Activated effector memory CD4-positive, alpha-beta T cell treated with Interleukin-2 at 50 U/mL for 16 hours (primary cell): Measurements from ENCODE around the gene LTN1.
A peak's percentile ranks its signal among the peaks of the same experiment; 100 is the strongest.
"Not testable (repeated sequence)": the region's sequence is repeated elsewhere in the genome, so short reads cannot be mapped to it uniquely, and the experiment has no call there.

ENCODE experiments used
- DNase-seq: peaks from one replicate; pipeline ENCODE4 v3.0.0-alpha.2; 2020

The LTN1 gene, protein sequence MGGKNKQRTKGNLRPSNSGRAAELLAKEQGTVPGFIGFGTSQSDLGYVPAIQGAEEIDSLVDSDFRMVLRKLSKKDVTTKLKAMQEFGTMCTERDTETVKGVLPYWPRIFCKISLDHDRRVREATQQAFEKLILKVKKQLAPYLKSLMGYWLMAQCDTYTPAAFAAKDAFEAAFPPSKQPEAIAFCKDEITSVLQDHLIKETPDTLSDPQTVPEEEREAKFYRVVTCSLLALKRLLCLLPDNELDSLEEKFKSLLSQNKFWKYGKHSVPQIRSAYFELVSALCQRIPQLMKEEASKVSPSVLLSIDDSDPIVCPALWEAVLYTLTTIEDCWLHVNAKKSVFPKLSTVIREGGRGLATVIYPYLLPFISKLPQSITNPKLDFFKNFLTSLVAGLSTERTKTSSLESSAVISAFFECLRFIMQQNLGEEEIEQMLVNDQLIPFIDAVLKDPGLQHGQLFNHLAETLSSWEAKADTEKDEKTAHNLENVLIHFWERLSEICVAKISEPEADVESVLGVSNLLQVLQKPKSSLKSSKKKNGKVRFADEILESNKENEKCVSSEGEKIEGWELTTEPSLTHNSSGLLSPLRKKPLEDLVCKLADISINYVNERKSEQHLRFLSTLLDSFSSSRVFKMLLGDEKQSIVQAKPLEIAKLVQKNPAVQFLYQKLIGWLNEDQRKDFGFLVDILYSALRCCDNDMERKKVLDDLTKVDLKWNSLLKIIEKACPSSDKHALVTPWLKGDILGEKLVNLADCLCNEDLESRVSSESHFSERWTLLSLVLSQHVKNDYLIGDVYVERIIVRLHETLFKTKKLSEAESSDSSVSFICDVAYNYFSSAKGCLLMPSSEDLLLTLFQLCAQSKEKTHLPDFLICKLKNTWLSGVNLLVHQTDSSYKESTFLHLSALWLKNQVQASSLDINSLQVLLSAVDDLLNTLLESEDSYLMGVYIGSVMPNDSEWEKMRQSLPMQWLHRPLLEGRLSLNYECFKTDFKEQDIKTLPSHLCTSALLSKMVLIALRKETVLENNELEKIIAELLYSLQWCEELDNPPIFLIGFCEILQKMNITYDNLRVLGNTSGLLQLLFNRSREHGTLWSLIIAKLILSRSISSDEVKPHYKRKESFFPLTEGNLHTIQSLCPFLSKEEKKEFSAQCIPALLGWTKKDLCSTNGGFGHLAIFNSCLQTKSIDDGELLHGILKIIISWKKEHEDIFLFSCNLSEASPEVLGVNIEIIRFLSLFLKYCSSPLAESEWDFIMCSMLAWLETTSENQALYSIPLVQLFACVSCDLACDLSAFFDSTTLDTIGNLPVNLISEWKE (N-terminal part only)

DNA sequence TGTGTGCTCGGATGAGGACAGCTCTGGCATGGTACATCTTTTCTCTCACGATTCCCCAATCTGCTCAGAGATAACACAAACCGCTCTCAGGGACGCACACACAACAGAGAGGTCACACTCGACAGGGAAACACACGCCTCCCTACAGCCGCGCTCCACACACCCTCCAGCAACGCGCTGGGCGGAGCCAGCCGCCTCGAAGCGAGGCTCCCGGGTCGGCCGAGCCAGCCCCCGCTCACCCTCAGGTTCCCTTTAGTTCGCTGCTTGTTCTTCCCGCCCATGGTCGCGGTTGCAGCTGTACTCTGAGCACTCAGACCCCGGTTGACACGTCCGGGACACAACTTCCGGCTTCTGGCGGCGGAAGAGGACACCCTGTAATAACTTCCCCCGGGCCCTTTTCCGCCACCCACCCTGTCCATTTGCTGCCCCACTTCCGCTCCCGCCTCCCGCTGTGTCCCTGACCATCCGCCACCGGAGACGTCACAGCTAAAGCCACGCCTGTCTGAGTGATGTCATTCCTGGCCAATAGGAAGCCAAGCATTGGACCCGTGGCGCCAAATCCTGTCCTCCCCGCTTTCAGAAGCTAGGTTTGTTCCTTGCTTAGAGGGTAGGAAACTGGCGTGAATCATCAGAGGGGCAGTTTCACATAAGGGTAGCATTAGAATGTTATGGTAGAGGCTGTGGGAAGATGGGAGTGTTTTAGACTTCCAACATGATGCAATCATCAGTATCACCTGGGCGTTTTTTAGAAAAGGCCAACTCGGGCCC is at the start of gene LTN1:
TSS of gene LTN1 (minus strand) at position 352 of the 767 bp plus-strand sequence. CDS start at position 280, 72 bp downstream.
- peak; percentile 98 for DNase-seq

DNA sequence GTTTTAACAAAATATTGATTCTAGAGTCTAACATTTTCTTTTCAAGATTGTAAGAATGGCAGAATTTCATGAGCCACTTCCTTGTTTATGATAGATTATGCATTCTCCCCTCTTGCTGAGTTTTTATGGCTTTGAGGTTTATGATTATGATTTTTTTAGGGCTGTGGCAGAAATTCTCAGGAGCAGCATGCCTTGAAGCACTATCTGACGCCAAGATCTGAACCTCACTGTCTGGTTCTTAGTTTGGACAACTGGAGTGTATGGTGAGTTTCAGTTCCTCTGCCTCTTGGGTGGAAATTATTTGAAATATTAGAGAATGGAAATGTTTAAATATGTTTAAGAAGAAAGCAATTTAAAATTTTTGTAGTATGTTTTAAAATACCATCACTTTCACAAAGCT is 42.0 kb upstream of the LTN1 start:
- no peak for DNase-seq

GRCh38 chr21:29033871-29034270 is 41.2 kb upstream of the LTN1 start:
- DNase-seq: no peak

DNA sequence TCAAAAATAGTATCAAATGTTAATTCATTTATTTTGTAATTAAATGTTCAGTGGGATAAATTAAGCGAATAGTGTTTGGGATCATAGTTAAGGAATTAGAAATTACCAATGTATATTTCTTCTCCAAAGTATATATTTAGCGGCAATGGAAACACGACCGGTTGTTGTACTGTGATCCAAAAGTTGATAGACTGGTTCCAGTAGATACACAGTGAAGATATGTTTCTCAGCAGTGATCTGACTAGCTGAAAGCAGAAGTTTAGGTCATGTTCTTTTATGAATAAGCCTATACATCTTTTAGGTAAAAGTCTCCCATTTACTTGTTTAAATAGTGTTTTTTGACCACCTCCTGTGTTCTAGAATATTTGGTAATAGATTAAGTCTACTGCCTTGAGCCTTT is 40.6 kb upstream of the LTN1 start:
- DNase-seq: no peak

- DNase-seq: no peak
Observed at GRCh38 chr21:29030909-29031308, 38.2 kb upstream of the LTN1 start.

GRCh38 chr21:29029524-29029923 is 36.8 kb upstream of the LTN1 start:
- no peak for DNase-seq

DNA sequence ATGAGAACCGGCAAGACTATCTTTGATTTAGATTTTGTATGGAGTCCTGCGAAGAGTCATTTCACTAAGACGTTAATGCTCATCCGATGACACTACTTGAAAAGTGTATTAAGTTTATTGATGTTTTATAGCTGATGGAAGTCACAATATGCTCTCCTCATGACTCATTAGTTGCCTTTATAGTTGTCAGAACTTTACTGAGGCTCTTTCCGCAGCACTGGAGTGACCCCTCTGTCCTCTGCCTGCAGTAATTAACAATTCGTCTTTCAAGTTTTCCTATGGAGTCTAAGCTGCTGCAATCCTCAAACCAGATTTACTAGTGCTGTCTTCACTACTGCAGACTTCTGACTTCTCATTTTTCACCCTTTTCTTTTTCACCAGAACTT is 32.6 kb upstream of the LTN1 start:
- no peak for DNase-seq

GRCh38 chr21:29024474-29025327 is 32.0 kb upstream of the LTN1 start, which contains the start of gene USP16:
TSS of gene USP16 (plus strand) at chr21:29024668. CDS start at chr21:29027914, 3,246 bp downstream.
- peak; percentile 94 for DNase-seq

DNA sequence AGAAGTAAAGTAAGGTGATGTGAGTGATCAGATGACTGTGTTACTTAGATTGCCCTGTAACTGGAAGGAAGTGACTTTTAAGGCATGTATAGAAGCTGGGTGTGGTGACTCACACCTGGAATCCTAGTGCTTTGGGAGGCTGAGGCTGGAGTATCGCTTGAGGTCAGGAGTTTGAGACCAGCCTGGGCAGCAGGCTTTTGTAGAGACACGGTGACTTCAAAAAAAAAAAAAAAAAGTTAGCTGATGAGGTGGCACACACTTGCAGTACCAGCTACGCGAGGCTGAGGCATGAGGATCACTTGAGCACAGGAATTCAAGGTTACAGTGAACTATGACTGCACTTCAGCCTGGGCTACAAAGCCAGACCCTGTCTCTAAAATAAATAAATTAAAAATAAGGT is 29.5 kb upstream of the LTN1 start:
- no peak for DNase-seq

GRCh38 chr21:29018540-29018939 is 25.9 kb upstream of the LTN1 start:
- no peak for DNase-seq

GRCh38 chr21:29017639-29018237 is 25.1 kb upstream of the LTN1 start:
- DNase-seq: no peak

- not testable (repeated sequence) for DNase-seq
Observed at GRCh38 chr21:29011236-29011635, 18.6 kb upstream of the LTN1 start.

GRCh38 chr21:29008367-29008766 is 15.7 kb upstream of the LTN1 start:
- DNase-seq: no peak

GRCh38 chr21:29007810-29008209 is 15.1 kb upstream of the LTN1 start:
- DNase-seq: no peak

GRCh38 chr21:29007135-29007534 is 14.5 kb upstream of the LTN1 start:
- DNase-seq: no peak

DNA sequence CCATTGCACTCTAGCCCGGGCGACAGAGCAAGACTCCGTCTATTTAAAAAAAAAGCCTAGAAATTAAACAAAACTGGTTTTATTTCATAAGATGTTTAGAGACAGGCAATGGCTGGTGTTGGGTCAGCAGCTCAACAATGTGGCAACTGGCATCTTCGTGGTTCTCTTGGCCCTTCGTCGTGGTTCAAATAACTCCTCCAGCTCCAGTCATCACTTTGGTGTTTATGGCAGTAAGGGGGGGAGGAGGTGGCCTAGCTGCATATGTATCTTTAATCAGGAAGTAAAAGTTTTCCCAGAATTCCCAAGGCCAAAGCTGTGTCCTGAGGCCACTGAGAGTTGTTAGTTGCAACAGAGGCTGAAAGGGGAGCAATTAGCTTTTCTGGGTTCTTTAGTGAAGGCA is 13.0 kb upstream of the LTN1 start:
- no peak for DNase-seq

GRCh38 chr21:29002442-29003144 is 9.9 kb upstream of the LTN1 start:
- peak; percentile 92 for DNase-seq

- no peak for DNase-seq
Observed at GRCh38 chr21:28993293-28993629, 584 bp upstream of the LTN1 start.

DNA sequence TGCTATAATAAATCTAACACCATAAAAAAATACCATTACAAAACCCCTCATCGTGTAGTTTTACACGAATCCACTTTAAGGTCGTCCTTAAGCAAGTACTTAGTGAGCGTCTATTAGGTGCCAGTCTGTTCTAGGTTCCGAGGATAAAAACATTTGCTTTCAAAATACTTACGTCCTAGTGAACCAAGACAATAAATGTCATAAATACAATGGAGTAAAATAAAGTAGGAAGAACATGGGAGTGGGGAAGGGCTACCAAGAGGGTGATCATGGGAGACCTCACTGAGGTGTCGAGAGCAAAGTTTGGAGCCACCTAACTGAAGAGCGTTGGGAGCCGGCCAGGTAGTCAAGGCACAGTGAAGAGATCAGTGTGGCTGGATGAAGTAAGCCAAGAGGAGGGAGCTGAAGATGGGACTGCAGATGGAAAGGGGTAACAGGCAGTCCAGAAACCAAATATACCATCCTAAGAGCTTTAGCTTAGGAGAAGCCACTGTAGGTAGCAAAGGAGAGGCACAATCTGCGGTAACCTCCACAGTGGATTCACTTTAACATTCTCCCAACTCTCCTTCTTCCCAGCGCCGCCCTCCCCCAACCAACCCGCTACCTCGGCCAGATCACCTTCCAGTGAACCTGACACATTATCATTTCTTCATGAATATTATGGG is 684 bp downstream of the LTN1 start:
- DNase-seq: no peak

DNA sequence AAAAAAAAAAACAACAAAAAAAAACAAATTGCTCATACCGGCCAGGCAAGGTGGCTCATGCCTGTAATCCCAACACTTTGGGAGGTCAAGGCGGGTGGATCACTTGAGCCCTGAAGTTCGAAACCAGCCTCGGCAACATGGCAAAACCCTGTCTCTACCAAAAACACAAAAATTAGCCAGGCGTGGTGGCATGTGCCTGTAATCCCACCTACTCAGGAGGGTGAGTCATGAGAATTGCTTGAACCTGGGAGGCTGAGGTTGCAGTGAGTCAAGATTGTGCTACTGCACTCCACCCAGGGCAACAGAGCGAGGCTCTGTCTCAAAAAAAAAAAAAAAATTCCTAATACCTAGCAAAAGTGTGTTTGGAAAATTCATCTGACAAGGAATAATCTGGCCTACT is 4.5 kb downstream of the LTN1 start:
- not testable (repeated sequence) for DNase-seq
